Measurements from ENCODE around the gene TBC1D9B.

Gene TBC1D9B

GRCh38 chr5:179833056-179833708, 74.5 kb downstream of the TBC1D9B start:
- Histone ChIP-seq H3K9me3 (ENCODE audit: control insufficient read depth in 1 of 2, low read length in 2 of 2) (no peaks in the 10 kb centered on the region), H3K4me1 (ENCODE audit: control insufficient read depth in 1 of 2, insufficient read depth in 2 of 2, low read length in 2 of 2) (peaks cover 0 to 9% of the 10 kb centered on the region in 2 donors), H3K36me3 (ENCODE audit: control insufficient read depth in 1 of 2, insufficient read depth in 2 of 2, low read length in 2 of 2) (peaks cover 69 to 85% of the 10 kb centered on the region in 2 donors), H3K27me3 (ENCODE audit: low read depth, low read length) (no peaks in the 10 kb centered on the region), H3K4me3 (ENCODE audit: low read depth in 1 of 2, low read length in 2 of 2) (no peak overlapping the region), H3K27ac (ENCODE audit: low read length) (no peak overlapping the region)

GRCh38 chr5:179832039-179832745, 75.5 kb downstream of the TBC1D9B start:
- Histone ChIP-seq H3K27ac (ENCODE audit: low read length) (no peak overlapping the region), H3K4me1 (ENCODE audit: control insufficient read depth in 1 of 2, insufficient read depth in 2 of 2, low read length in 2 of 2) (peaks cover 0 to 9% of the 10 kb centered on the region in 2 donors), H3K36me3 (ENCODE audit: control insufficient read depth in 1 of 2, insufficient read depth in 2 of 2, low read length in 2 of 2) (peaks cover 68 to 85% of the 10 kb centered on the region in 2 donors)

GRCh38 chr5:179830818-179831468, 76.8 kb downstream of the TBC1D9B start:
- H3K4me3 ChIP-seq (ENCODE audit: low read depth in 1 of 2, low read length in 2 of 2), result no peak overlapping the region
- H3K36me3 ChIP-seq (ENCODE audit: control insufficient read depth in 1 of 2, insufficient read depth in 2 of 2, low read length in 2 of 2), result peaks cover 67 to 85% of the 10 kb centered on the region in 2 donors
- no peaks in the 10 kb centered on the region for H3K9me3 ChIP-seq (ENCODE audit: control insufficient read depth in 1 of 2, low read length in 2 of 2)
- H3K4me1 ChIP-seq (ENCODE audit: control insufficient read depth in 1 of 2, insufficient read depth in 2 of 2, low read length in 2 of 2), result peaks cover 3 to 4% of the 10 kb centered on the region in 2 donors
- no peak overlapping the region for H3K27ac ChIP-seq (ENCODE audit: low read length)
- no peaks in the 10 kb centered on the region for H3K27me3 ChIP-seq (ENCODE audit: low read depth, low read length)

More at GRCh38 chr5:179832039-179832745, 75.5 kb downstream of the TBC1D9B start:
- H3K9me3 ChIP-seq (ENCODE audit: control insufficient read depth in 1 of 2, low read length in 2 of 2), result no peaks in the 10 kb centered on the region
- no peak overlapping the region for H3K4me3 ChIP-seq (ENCODE audit: low read depth in 1 of 2, low read length in 2 of 2)
- H3K27me3 ChIP-seq (ENCODE audit: low read depth, low read length), result no peaks in the 10 kb centered on the region

GRCh38 chr5:179829732-179830435, 77.8 kb downstream of the TBC1D9B start:
- H3K27ac ChIP-seq (ENCODE audit: low read length), result no peak overlapping the region

GRCh38 chr5:179828756-179829421, 78.8 kb downstream of the TBC1D9B start:
- H3K27me3 ChIP-seq (ENCODE audit: low read depth, low read length), result no peaks in the 10 kb centered on the region
- peaks cover 4 to 22% of the 10 kb centered on the region in 2 donors for H3K4me1 ChIP-seq (ENCODE audit: control insufficient read depth in 1 of 2, insufficient read depth in 2 of 2, low read length in 2 of 2)
- no peak overlapping the region for H3K27ac ChIP-seq (ENCODE audit: low read length)
- H3K4me3 ChIP-seq (ENCODE audit: low read depth in 1 of 2, low read length in 2 of 2), result no peak overlapping the region
- no peaks in the 10 kb centered on the region for H3K9me3 ChIP-seq (ENCODE audit: control insufficient read depth in 1 of 2, low read length in 2 of 2)
- H3K36me3 ChIP-seq (ENCODE audit: control insufficient read depth in 1 of 2, insufficient read depth in 2 of 2, low read length in 2 of 2), result peaks cover 82 to 97% of the 10 kb centered on the region in 2 donors

More at GRCh38 chr5:179829732-179830435, 77.8 kb downstream of the TBC1D9B start:
- Histone ChIP-seq H3K4me1 (ENCODE audit: control insufficient read depth in 1 of 2, insufficient read depth in 2 of 2, low read length in 2 of 2) (peaks cover 4 to 12% of the 10 kb centered on the region in 2 donors), H3K4me3 (ENCODE audit: low read depth in 1 of 2, low read length in 2 of 2) (no peak overlapping the region), H3K9me3 (ENCODE audit: control insufficient read depth in 1 of 2, low read length in 2 of 2) (no peaks in the 10 kb centered on the region), H3K27me3 (ENCODE audit: low read depth, low read length) (no peaks in the 10 kb centered on the region), H3K36me3 (ENCODE audit: control insufficient read depth in 1 of 2, insufficient read depth in 2 of 2, low read length in 2 of 2) (peaks cover 75 to 89% of the 10 kb centered on the region in 2 donors)

- no peak overlapping the region for H3K4me3 ChIP-seq (ENCODE audit: low read depth in 1 of 2, low read length in 2 of 2)
- no peak overlapping the region for H3K27ac ChIP-seq (ENCODE audit: low read length)
- peaks cover 6 to 34% of the 10 kb centered on the region in 2 donors for H3K4me1 ChIP-seq (ENCODE audit: control insufficient read depth in 1 of 2, insufficient read depth in 2 of 2, low read length in 2 of 2)
These were observed 80.0 kb downstream of the TBC1D9B start for GRCh38 chr5:179827680-179828079.

GRCh38 chr5:179825655-179826182, 82.0 kb downstream of the TBC1D9B start:
- no peak overlapping the region for H3K27ac ChIP-seq (ENCODE audit: low read length)
- peaks cover 14 to 43% of the 10 kb centered on the region in 2 donors for H3K4me1 ChIP-seq (ENCODE audit: control insufficient read depth in 1 of 2, insufficient read depth in 2 of 2, low read length in 2 of 2)
- peaks cover 71 to 95% of the 10 kb centered on the region in 2 donors for H3K36me3 ChIP-seq (ENCODE audit: control insufficient read depth in 1 of 2, insufficient read depth in 2 of 2, low read length in 2 of 2)
- H3K4me3 ChIP-seq (ENCODE audit: low read depth in 1 of 2, low read length in 2 of 2), result no peak overlapping the region
- no peaks in the 10 kb centered on the region for H3K27me3 ChIP-seq (ENCODE audit: low read depth, low read length)
- no peaks in the 10 kb centered on the region for H3K9me3 ChIP-seq (ENCODE audit: control insufficient read depth in 1 of 2, low read length in 2 of 2)

More at GRCh38 chr5:179827680-179828079, 80.0 kb downstream of the TBC1D9B start:
- peaks cover 79 to 96% of the 10 kb centered on the region in 2 donors for H3K36me3 ChIP-seq (ENCODE audit: control insufficient read depth in 1 of 2, insufficient read depth in 2 of 2, low read length in 2 of 2)
- H3K27me3 ChIP-seq (ENCODE audit: low read depth, low read length), result no peaks in the 10 kb centered on the region
- H3K9me3 ChIP-seq (ENCODE audit: control insufficient read depth in 1 of 2, low read length in 2 of 2), result no peaks in the 10 kb centered on the region

- Histone ChIP-seq H3K4me3 (ENCODE audit: low read depth in 1 of 2, low read length in 2 of 2) (peak overlapping the region in 1 of 2 donors; percentile 91), H3K4me1 (ENCODE audit: control insufficient read depth in 1 of 2, insufficient read depth in 2 of 2, low read length in 2 of 2) (peaks cover 21 to 52% of the 10 kb centered on the region in 2 donors), H3K27me3 (ENCODE audit: low read depth, low read length) (no peaks in the 10 kb centered on the region), H3K36me3 (ENCODE audit: control insufficient read depth in 1 of 2, insufficient read depth in 2 of 2, low read length in 2 of 2) (peaks cover 65 to 94% of the 10 kb centered on the region in 2 donors), H3K9me3 (ENCODE audit: control insufficient read depth in 1 of 2, low read length in 2 of 2) (no peaks in the 10 kb centered on the region), H3K27ac (ENCODE audit: low read length) (no peak overlapping the region)
These were observed 83.0 kb downstream of the TBC1D9B start for GRCh38 chr5:179824745-179825112.

GRCh38 chr5:179823937-179824744, 83.6 kb downstream of the TBC1D9B start:
- no peaks in the 10 kb centered on the region for H3K27me3 ChIP-seq (ENCODE audit: low read depth, low read length)
- peaks cover 25 to 57% of the 10 kb centered on the region in 2 donors for H3K4me1 ChIP-seq (ENCODE audit: control insufficient read depth in 1 of 2, insufficient read depth in 2 of 2, low read length in 2 of 2)
- no peak overlapping the region for H3K27ac ChIP-seq (ENCODE audit: low read length)
- H3K9me3 ChIP-seq (ENCODE audit: control insufficient read depth in 1 of 2, low read length in 2 of 2), result no peaks in the 10 kb centered on the region
- H3K36me3 ChIP-seq (ENCODE audit: control insufficient read depth in 1 of 2, insufficient read depth in 2 of 2, low read length in 2 of 2), result peaks cover 59 to 94% of the 10 kb centered on the region in 2 donors
- H3K4me3 ChIP-seq (ENCODE audit: low read depth in 1 of 2, low read length in 2 of 2), result peak overlapping the region in 1 of 2 donors; percentile 91
